ENCODE results near the gene DOCK11.

- TF ChIP-seq, protein P1, sequence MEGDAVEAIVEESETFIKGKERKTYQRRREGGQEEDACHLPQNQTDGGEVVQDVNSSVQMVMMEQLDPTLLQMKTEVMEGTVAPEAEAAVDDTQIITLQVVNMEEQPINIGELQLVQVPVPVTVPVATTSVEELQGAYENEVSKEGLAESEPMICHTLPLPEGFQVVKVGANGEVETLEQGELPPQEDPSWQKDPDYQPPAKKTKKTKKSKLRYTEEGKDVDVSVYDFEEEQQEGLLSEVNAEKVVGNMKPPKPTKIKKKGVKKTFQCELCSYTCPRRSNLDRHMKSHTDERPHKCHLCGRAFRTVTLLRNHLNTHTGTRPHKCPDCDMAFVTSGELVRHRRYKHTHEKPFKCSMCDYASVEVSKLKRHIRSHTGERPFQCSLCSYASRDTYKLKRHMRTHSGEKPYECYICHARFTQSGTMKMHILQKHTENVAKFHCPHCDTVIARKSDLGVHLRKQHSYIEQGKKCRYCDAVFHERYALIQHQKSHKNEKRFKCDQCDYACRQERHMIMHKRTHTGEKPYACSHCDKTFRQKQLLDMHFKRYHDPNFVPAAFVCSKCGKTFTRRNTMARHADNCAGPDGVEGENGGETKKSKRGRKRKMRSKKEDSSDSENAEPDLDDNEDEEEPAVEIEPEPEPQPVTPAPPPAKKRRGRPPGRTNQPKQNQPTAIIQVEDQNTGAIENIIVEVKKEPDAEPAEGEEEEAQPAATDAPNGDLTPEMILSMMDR (IDR thresholded peaks at IDR 0.05), result no peak
- TF ChIP-seq POLR2A (IDR thresholded peaks at IDR 0.05), result no peak
Measured at GRCh38 chrX:118669435-118669834, 173.8 kb downstream of the DOCK11 start.
